CD4-positive, alpha-beta memory T cell (primary cell): ENCODE data around the gene SNX17. TPM values are rescaled to one million over a fixed set of nuclear protein-coding genes. Genes with fewer than 3 reads are reported as not detected.

ENCODE experiments used
- CTCF ChIA-PET: fragments of 350-600 bp; sonication (Branson Sonifier 250); formaldehyde crosslinking; loops from one replicate; lab custom pipeline; 2021; ENCODE audit warnings: inconsistent platforms; ENCODE audit not compliant: partially characterized antibody; lab: Charles Lee
- POLR2A ChIA-PET: fragments of 350-600 bp; sonication (Branson Sonifier 250); formaldehyde crosslinking; loops from one replicate; lab custom pipeline; 2021; ENCODE audit not compliant: partially characterized antibody; lab: Charles Lee
- DNase-seq, 5 donors: peaks; one replicate each; pipeline versions ENCODE4 v3.0.0 to v3.0.0-alpha.2; 2020 to 2022; ENCODE audit warnings: mixed read lengths in 1 of 5
- H3K27ac ChIP-seq: one replicate; pipeline ENCODE4 v1.7.0; 2013; ENCODE audit warnings: low read depth, low read length
- H3K27me3 ChIP-seq: 2 replicates; pipeline ENCODE4 v1.7.0; 2013; ENCODE audit warnings: mild to moderate bottlenecking, low read length, moderate library complexity; ENCODE audit not compliant: insufficient read depth
- H3K36me3 ChIP-seq: 2 replicates; pipeline ENCODE4 v1.7.0; 2013; ENCODE audit warnings: mild to moderate bottlenecking, low read length, moderate library complexity; ENCODE audit not compliant: insufficient read depth
- H3K4me1 ChIP-seq: 2 replicates; pipeline ENCODE4 v1.7.0; 2013; ENCODE audit warnings: mild to moderate bottlenecking, low read length, moderate library complexity; ENCODE audit not compliant: insufficient read depth
- H3K4me3 ChIP-seq, 2 donors: one replicate each; pipeline ENCODE4 v1.7.0; 2013; ENCODE audit warnings: low read length in 2 of 2, mild to moderate bottlenecking in 1 of 2
- H3K9me3 ChIP-seq, 2 donors: one replicate each; pipeline ENCODE4 v1.7.0; 2013; ENCODE audit warnings: low read length in 2 of 2, control low read depth in 1 of 2; ENCODE audit not compliant: control insufficient read depth in 1 of 2
- H3K27ac Mint-ChIP-seq, 7 donors: one replicate each; pipeline ENCODE4 v1.8.0; 2020 to 2021; ENCODE audit warnings: mixed read lengths in 7 of 7, mild to moderate bottlenecking in 6 of 7, inconsistent platforms in 3 of 7, moderate library complexity in 3 of 7
- H3K27me3 Mint-ChIP-seq, 2 donors: one replicate each; pipeline ENCODE4 v1.8.0; 2020 to 2021; ENCODE audit warnings: mixed read lengths in 2 of 2
- H3K36me3 Mint-ChIP-seq, 2 donors: one replicate each; pipeline ENCODE4 v1.8.0; 2020 to 2021; ENCODE audit warnings: mixed read lengths in 2 of 2, inconsistent platforms in 1 of 2, mild to moderate bottlenecking in 1 of 2
- H3K4me1 Mint-ChIP-seq, 4 donors: one replicate each; pipeline ENCODE4 v1.8.0; 2020 to 2021; ENCODE audit warnings: mixed read lengths in 4 of 4, mild to moderate bottlenecking in 1 of 4
- H3K4me3 Mint-ChIP-seq, 8 donors: one replicate each; pipeline ENCODE4 v1.8.0; 2020 to 2021; ENCODE audit warnings: mixed read lengths in 8 of 8, mild to moderate bottlenecking in 7 of 8, moderate library complexity in 6 of 8, inconsistent platforms in 3 of 8
- H3K9me3 Mint-ChIP-seq, 8 donors: one replicate each; pipeline ENCODE4 v1.8.0; 2020 to 2021; ENCODE audit warnings: mixed read lengths in 8 of 8, mild to moderate bottlenecking in 5 of 8, inconsistent platforms in 3 of 8, moderate library complexity in 1 of 8
- intact Hi-C: fragments of 100-400 bp; cut with micrococcal nuclease; formaldehyde crosslinking; loops from one replicate; pipeline ENCODE4 v1.15.1; 2023
- polyA plus RNA-seq, 2 donors: library from polyadenylated mRNA; unstranded; fragments of 300-500 nt; fragmentation: Illumina TruSeq; gene quantifications; one replicate each; pipeline ENCODE4 v1.2.3, GENCODE V29; 2021
- total RNA-seq, 2 experiments: library from RNA; stranded (reverse); gene quantifications; one replicate each; pipeline ENCODE4 v1.2.3, GENCODE V29; 2021

SNX17 gene
- total and polyA plus RNA-seq, 4 experiments from 2014 or later = 122 to 304 (median 154) TPM

GRCh38 chr2:27398962-27399361 lies 28.5 kb downstream of the SNX17 start:
- POLR2A ChIA-PET = interaction anchor here (1.2 kb wide), 1 partner anchor 10 kb away, joined by 5 read pairs; the partner anchor contains the start of gene PPM1G
- Mint-ChIP-seq H3K9me3 (no peaks in the 10 kb centered on the region), H3K36me3 (peaks cover 7 to 18% of the 10 kb centered on the region in 2 donors), H3K27ac (peak overlapping the region in 6 of 7 donors; percentile 5 to 62 (median 34)), H3K27me3 (no peaks in the 10 kb centered on the region), H3K4me1 (peaks cover 23 to 44% (median 31%) of the 10 kb centered on the region in 4 donors), H3K4me3 (no peak overlapping the region)
- no peaks in the 10 kb centered on the region for H3K27me3 ChIP-seq
- no peaks in the 10 kb centered on the region for H3K36me3 ChIP-seq
- no peak overlapping the region for H3K27ac ChIP-seq
- intact Hi-C loops = no loop called here
- peaks cover 36% of the 10 kb centered on the region for H3K4me1 ChIP-seq
- no peaks in the 10 kb centered on the region for H3K9me3 ChIP-seq
- DNase-seq = no peak
- CTCF ChIA-PET = no interaction called here
- no peak overlapping the region for H3K4me3 ChIP-seq

DNA sequence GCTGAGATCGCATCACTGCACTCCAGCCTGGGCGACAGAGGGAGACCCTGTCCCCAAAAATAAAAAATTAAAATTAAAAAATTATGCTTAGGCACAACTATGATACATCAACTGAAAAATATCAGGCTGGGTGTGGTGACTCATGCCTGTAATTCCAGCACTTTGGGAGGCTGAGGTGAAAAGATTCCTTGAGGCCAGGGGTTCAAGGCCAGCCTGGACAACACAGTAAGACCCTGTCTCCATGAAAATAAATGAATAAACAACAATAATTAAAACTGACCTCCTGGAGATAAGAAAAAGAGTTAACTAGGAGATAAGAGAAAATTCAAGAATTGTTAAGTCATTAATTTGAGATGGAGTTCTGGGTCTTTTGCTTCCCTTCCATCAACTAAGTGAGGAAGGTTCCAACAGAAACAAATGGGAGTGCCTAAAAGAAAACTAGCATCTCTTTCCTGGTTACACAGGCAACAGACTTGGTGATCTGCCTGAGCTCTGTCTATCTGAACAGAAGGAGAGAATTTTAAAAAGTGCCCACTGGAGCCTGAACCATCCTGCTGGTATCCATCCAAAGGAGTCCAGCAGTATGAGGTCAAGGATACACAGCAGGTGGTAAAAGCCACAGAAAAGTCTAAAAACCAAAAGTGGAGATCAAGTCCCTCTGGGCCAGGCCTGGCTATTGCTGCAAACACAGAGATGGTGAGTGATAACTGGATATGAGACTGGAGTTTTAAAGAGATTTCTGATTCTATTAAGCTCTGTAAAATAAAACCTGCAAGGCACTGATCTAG lies 30.1 kb downstream of the SNX17 start:
- H3K9me3 Mint-ChIP-seq = no peaks in the 10 kb centered on the region
- peaks cover 7 to 18% of the 10 kb centered on the region in 2 donors for H3K36me3 Mint-ChIP-seq
- CTCF ChIA-PET = no interaction called here
- Histone ChIP-seq H3K4me3 (no peak overlapping the region), H3K27ac (no peak overlapping the region), H3K36me3 (no peaks in the 10 kb centered on the region), H3K27me3 (no peaks in the 10 kb centered on the region), H3K9me3 (no peaks in the 10 kb centered on the region), H3K4me1 (peaks cover 36% of the 10 kb centered on the region)
- H3K27me3 Mint-ChIP-seq = no peaks in the 10 kb centered on the region
- intact Hi-C loops = loop anchor here (10.0 kb wide), 1 partner anchor 186 kb away; the partner anchor contains the start of genes ATRAID, CAD and SLC5A6
- POLR2A ChIA-PET = interaction anchor here (0.9 to 1.5 kb wide), 2 partner anchors 9 to 28 kb away, joined by 3 to 7 read pairs; partner anchors contain the start of genes NRBP1 and PPM1G
- H3K27ac Mint-ChIP-seq = peak overlapping the region in 4 of 7 donors; percentile 21 to 72 (median 66)
- no peak for DNase-seq
- peaks cover 23 to 49% (median 33%) of the 10 kb centered on the region in 4 donors for H3K4me1 Mint-ChIP-seq
- no peak overlapping the region for H3K4me3 Mint-ChIP-seq

- no peaks in the 10 kb centered on the region for H3K9me3 Mint-ChIP-seq
- ChIA-PET CTCF (interaction anchor here (0.8 kb wide), 1 partner anchor 20 kb away, joined by 3 read pairs; no protein-coding TSS in a partner anchor), POLR2A (interaction anchor here (5.0 kb wide), 1 partner anchor 20 kb away, joined by 82 read pairs; the partner anchor contains the start of gene NRBP1)
- peak overlapping the region; percentile 37 to 92 for H3K4me3 ChIP-seq
- peaks cover 31 to 53% (median 40%) of the 10 kb centered on the region in 4 donors for H3K4me1 Mint-ChIP-seq
- no peak for DNase-seq
- H3K36me3 Mint-ChIP-seq = peaks cover 4 to 13% of the 10 kb centered on the region in 2 donors
- peak overlapping the region; percentile 85 for H3K27ac ChIP-seq
- no peaks in the 10 kb centered on the region for H3K36me3 ChIP-seq
- peaks cover 43% of the 10 kb centered on the region for H3K4me1 ChIP-seq
- peak overlapping the region; percentile 81 to 91 (median 87) for H3K4me3 Mint-ChIP-seq
- H3K27ac Mint-ChIP-seq = peak overlapping the region; percentile 77 to 94 (median 89)
- intact Hi-C loops = loop anchor here (10.0 kb wide), 1 partner anchor 193 kb away; the partner anchor contains the start of genes ATRAID, CAD and SLC5A6
- peaks cover 1 to 2% of the 10 kb centered on the region in 2 donors for H3K27me3 Mint-ChIP-seq
- H3K9me3 ChIP-seq = no peaks in the 10 kb centered on the region
- H3K27me3 ChIP-seq = no peaks in the 10 kb centered on the region
Measured at GRCh38 chr2:27407798-27408491, 37.5 kb downstream of the SNX17 start.

DNA sequence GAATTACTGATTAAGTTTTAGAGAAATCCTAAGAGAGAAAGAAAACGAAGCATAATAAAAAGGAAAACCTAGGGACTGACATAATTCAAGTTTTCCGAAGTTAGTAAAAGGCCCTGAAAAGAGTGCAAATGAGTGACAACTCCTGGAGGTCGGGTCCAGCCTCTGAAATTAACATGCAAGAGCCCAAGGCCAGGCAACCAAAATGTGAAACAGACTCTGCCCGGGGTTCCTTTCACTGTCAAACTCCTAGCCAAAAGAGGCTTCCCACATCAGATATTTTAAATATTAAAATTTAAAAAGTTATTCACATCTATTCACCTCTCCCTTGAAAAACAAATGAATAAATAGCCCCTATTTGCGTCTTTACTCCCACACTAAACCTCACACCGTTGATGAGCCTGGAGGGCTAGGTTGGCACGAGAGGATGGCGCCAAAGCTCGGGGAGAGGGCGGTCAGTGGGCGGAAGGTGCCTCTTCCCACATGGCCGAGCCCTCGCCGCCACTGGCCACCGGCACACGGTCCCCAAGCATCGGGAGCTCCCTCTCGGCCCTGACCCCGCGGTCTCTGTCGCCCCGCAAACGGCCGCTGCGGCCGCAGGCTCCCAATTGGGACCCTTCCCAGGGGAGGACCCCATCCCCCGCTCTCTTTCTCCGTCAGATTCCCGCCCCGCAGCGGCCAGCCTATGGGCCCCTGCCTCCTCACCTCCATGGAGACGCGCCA lies 38.3 kb downstream of the SNX17 start:
- Histone ChIP-seq H3K4me1 (peaks cover 36% of the 10 kb centered on the region), H3K27ac (peak overlapping the region; percentile 85), H3K4me3 (peak overlapping the region; percentile 61 to 92), H3K9me3 (no peaks in the 10 kb centered on the region), H3K36me3 (no peaks in the 10 kb centered on the region), H3K27me3 (no peaks in the 10 kb centered on the region)
- peak overlapping the region; percentile 77 to 94 (median 90) for H3K27ac Mint-ChIP-seq
- DNase-seq = peak in 1 of 5 donors; percentile 7
- ChIA-PET POLR2A (interaction anchor here (1.0 to 5.0 kb wide), 16 partner anchors 8 to 337 kb away, joined by 3 to 82 read pairs (median 8); partner anchors contain the start of genes CCDC121, EIF2B4, GPN1 and GTF3C2), CTCF (interaction anchor here (1.8 to 2.0 kb wide), 2 partner anchors 21 to 39 kb away, joined by 10 to 11 read pairs; partner anchors contain the start of genes EIF2B4 and SNX17)
- H3K4me1 Mint-ChIP-seq = peaks cover 26 to 49% (median 38%) of the 10 kb centered on the region in 4 donors
- intact Hi-C loops = loop anchor here (1.0 to 10.0 kb wide), 6 partner anchors 20 to 194 kb away; partner anchors contain the start of genes ATRAID, CAD, EIF2B4 and GTF3C2
- peaks cover 4 to 10% of the 10 kb centered on the region in 2 donors for H3K36me3 Mint-ChIP-seq
- H3K27me3 Mint-ChIP-seq = peaks cover 1 to 2% of the 10 kb centered on the region in 2 donors
- H3K9me3 Mint-ChIP-seq = no peaks in the 10 kb centered on the region
- peak overlapping the region; percentile 81 to 91 (median 87) for H3K4me3 Mint-ChIP-seq

DNA sequence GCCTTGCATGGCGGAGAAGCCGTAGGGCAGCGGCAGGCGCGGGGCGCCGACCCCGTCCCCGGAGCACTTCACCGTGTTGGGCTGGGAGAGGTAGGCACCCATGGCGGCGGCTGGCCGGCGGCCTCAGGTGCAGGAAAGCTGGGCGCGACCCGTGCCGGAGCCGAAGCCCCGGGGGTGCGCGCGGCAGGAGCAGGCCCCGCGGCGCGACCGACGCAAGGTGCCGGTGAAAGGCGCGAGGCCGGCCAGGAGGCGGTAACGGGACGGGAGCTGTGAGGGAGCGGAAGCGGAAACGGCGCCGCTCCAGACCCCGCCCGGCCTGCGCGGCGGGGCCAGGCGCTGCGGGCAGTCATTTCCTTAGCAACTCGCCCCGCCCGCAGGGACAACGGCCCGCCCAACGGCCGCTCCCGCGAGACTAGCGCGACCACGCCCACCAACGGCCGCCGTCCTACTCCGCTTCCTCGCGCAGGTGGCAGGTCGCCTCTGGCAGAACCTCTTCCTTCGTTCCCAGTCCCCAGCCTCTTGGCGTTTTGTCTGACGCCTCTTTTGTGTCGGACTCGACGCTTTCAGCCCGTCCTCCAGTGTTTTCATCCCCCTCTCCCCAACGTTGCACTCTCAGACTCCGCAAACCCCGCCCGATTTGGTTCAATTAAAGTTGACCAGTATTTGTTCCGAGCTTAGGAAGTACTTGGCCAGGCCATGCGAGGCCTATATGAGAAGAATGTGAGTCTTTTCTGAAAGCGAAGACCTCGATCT lies 39.1 kb downstream of the SNX17 start, which contains the start of gene PPM1G:
Gene PPM1G (minus strand): TSS at position 271 of the 753 bp plus-strand sequence. CDS start 169 bp downstream, at position 102.
- peaks cover 4 to 10% of the 10 kb centered on the region in 2 donors for H3K36me3 Mint-ChIP-seq

More for the DNA sequence above, 39.1 kb downstream of the SNX17 start, which contains the start of gene PPM1G:
- Mint-ChIP-seq H3K27me3 (peaks cover 1 to 2% of the 10 kb centered on the region in 2 donors), H3K4me3 (peak within 1 kb of the TSS; percentile 87 to 94 (median 90)), H3K9me3 (no peaks in the 10 kb centered on the region), H3K4me1 (peaks cover 25 to 47% (median 34%) of the 10 kb centered on the region in 4 donors), H3K27ac (peak within 1 kb of the TSS; percentile 91 to 99 (median 96))
- H3K4me3 ChIP-seq = peak within 1 kb of the TSS; percentile 61 to 92
- no peaks in the 10 kb centered on the region for H3K36me3 ChIP-seq
- intact Hi-C loops = loop anchor here (1.0 to 10.0 kb wide), 6 partner anchors 19 to 195 kb away; partner anchors contain the start of genes ATRAID, CAD, EIF2B4 and GTF3C2
- H3K9me3 ChIP-seq = no peaks in the 10 kb centered on the region
- ChIA-PET CTCF (interaction anchor here (1.2 to 2.0 kb wide), 4 partner anchors 18 to 39 kb away, joined by 4 to 11 read pairs (median 8); partner anchors contain the start of genes EIF2B4 and SNX17), POLR2A (interaction anchor here (0.8 to 5.0 kb wide), 19 partner anchors 9 to 338 kb away, joined by 3 to 82 read pairs (median 7); partner anchors contain the start of genes CCDC121, EIF2B4, GPN1 and GTF3C2)
- peaks cover 36% of the 10 kb centered on the region for H3K4me1 ChIP-seq
- H3K27me3 ChIP-seq = no peaks in the 10 kb centered on the region
- peak; percentile 94 to 95 (median 94) for DNase-seq
- peak within 1 kb of the TSS; percentile 85 for H3K27ac ChIP-seq
